Retinal pigment epithelial cell (primary cell): ENCODE results near the gene WDR33.

ENCODE experiments used
- DNase-seq: peaks from one replicate; pipeline ENCODE4 v3.0.0-alpha.2; 2010; ENCODE audit warnings: low read depth
- H3K4me3 ChIP-seq: 2 replicates; pipeline ENCODE4 v1.5.1; 2011; ENCODE audit warnings: mild to moderate bottlenecking, low read length, control low read depth, moderate library complexity
- TF ChIP-seq, protein P1 (sequence below): conservative IDR thresholded peaks from 2 replicates; pipeline ENCODE4 v1.5.1; 2011; ENCODE audit warnings: low read depth, low read length, control low read depth, inconsistent platforms

Gene WDR33

DNA sequence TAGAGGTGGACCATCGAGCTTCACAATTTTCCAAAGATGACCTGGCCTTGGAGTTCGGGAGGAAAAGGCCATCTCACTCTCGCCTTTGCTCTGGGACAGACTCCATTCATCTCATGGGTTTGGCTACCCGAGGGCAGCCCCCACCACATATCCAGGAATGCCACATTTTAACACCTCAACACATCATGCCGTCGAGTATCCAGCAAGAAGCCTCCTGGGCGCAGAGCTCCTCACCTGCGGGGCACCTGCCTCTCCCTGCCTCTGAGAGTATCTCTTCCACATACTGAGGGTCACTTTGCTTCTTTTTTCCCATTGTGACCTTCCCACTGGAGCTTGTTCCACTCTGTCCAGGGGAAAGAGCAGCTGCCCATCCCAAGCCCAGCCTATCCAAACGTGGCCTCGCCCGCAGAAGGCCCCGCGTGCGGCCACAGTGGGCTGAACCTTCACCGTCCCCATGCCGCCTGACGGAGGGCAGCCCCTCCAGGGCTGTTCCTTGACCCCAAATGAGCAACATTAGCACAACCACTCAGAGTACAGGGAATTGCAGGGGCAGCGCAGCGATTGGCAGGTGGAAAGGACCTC, 130.2 kb downstream of the WDR33 start:
- DNase-seq, result no peak
- TF ChIP-seq, protein P1, sequence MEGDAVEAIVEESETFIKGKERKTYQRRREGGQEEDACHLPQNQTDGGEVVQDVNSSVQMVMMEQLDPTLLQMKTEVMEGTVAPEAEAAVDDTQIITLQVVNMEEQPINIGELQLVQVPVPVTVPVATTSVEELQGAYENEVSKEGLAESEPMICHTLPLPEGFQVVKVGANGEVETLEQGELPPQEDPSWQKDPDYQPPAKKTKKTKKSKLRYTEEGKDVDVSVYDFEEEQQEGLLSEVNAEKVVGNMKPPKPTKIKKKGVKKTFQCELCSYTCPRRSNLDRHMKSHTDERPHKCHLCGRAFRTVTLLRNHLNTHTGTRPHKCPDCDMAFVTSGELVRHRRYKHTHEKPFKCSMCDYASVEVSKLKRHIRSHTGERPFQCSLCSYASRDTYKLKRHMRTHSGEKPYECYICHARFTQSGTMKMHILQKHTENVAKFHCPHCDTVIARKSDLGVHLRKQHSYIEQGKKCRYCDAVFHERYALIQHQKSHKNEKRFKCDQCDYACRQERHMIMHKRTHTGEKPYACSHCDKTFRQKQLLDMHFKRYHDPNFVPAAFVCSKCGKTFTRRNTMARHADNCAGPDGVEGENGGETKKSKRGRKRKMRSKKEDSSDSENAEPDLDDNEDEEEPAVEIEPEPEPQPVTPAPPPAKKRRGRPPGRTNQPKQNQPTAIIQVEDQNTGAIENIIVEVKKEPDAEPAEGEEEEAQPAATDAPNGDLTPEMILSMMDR, result no peak
- no peak overlapping the region for H3K4me3 ChIP-seq

DNA sequence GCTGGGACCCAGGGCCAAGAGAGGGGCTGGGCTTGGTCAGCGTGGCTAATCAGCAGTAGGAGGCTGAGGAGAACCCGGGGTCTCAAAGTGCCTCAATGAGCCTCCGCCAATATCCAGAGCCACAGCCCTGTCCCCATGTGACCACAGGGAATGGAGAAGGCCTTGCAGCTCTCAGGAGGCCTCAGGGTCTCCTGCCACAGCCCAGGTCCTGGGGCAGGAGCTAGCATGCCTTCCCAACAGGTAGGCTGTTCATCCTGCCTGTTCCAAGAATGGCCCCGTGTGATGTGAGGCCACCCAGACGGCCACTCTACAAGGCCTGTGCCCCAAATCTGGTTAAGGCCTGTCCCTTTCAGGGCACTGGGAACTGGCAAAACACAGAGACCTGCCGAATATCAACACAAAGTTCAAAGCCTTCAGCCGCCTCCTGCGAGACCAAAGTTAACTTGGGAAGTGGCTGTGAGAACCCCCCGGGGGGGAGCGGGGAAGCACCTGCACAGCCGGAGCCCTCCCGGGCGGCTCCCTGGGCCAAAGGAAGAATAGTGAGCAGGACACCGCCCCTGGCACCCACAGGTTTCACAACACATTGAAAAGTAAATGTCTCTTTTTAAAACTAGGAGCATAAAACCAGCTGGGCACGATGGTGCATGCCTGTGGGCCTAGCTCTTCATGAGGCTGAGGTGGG, 131.2 kb downstream of the WDR33 start:
- TF ChIP-seq, protein P1, result no peak
- no peak overlapping the region for H3K4me3 ChIP-seq
- no peak for DNase-seq

DNA sequence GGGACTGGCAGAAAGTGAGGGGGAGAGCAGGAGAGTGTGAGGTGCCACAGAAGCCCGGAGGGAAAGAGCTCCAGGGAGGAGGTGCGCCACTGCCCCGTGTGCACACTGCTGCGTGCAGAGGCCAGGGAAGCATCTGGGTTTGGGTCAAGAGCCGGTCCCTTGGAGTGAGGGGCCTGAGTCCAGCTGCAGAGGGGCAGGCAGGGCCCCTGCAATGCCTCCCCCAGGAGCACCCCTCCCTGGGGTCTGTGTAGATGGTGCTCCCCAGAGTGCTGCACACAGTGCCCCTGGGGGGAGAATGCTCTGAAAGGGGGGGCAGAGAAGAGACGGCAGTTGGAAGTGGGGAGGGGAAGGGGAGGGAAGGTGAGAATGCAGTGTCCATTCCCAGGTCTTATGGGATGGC, 132.0 kb downstream of the WDR33 start:
- H3K4me3 ChIP-seq, result no peak overlapping the region
- TF ChIP-seq, protein P1, result no peak
- DNase-seq, result no peak

DNA sequence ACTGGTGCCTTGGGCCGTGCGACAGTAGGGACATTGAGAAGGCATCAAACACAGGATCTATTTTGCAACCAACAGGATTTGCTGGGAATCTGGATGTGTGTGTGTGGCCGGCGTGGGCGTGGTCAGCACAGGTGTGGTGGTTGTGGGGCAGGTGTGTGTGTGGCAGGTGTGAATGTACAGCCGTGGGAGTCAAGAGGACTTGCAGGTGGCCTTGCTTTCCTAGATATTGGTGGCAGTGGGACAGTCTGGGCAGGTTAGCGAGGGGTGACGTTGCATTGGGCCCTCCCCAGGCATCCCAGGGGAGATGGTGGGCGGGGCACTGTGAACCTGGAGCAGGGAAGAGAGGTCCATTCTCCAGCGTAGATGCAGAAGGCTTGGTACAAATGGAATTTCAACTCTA, 132.4 kb downstream of the WDR33 start:
- H3K4me3 ChIP-seq, result no peak overlapping the region
- DNase-seq, result no peak
- TF ChIP-seq, protein P1, result no peak

DNA sequence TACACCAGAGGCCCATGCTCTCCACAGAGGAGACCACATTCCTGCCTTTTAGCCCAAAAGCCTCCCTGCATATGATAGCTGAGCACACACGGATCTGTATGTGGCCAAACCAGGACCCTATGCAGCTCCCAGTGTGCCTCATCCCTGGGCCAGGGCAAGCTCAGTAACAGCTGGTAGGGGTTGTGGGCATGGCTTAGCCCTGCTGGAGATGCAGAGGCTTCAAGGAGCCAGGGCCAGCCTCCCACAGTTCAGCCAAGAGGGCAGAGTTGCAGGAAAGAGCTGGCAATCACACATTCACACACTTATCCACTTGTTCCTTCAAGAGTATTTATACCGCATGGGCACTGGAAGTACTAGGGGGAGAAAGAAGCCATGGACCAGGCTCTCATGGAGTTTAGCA, 134.1 kb downstream of the WDR33 start:
- no peak overlapping the region for H3K4me3 ChIP-seq
- TF ChIP-seq, protein P1, result no peak
- no peak for DNase-seq

DNA sequence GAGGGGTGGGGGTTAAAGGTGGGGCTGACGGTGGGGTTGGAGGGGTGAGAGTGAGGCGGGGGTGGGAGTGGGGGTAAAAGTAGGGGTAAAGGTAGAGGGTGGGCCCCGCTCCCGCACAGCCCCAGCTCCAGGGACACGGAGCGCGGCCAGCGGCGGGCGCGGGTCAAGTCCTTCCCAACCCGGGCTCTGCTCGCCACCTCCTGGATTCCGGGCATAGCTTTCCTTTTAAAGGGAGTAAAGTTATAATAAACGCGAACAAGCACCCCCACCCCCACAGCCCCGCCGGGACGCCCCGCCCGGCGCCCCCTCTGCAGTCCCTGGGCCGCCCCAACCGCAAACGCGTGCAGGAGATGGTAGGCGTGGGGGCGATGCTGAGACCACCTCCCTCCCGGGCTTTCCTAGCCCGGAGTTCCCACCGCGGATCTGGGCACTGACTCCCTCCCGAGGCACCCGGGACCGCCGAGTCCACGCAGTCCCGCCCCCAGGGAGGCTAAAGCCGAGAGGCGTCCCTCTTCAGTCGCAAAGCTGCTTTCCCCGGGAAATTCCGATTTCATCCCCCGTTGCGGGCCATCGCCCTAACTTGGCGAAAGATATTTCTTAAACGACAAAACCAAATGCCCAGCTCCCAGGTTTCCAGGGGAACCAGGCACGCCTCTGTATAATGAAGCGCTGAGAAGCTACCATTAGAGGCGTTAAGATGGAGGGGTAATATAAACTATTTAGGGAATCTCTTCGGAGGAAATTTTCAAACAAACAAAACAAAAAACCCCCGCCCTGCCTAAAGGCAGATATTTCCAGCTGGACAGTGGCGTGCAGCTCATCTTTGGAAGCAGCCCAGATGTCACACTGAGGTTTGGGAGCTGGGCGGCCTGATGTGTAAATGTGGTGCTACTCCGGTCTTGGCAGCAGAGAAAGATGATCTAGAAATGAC, 135.4 kb downstream of the WDR33 start, which contains the start of gene LIMS2:
TSS of gene LIMS2 (minus strand) at position 200 of the 931 bp plus-strand sequence. CDS start 506 bp downstream, outside the sequence.
- peak within 1 kb of the TSS; percentile 56 for H3K4me3 ChIP-seq
- TF ChIP-seq, protein P1, result no peak
- no peak for DNase-seq
